T-helper 1 cell treated with Interleukin-12 subunit alpha and Interleukin-12 subunit beta and Interleukin-4 antibody, amounts not matched to agents 30 ng/mL and 1 ng/mL, for 36 hours (primary cell): ENCODE measurements around the gene EID3. TPM values are rescaled to one million over a fixed set of nuclear protein-coding genes. Genes with fewer than 3 reads are reported as not detected.

Experiments used
- intact Hi-C: fragments of 100-400 bp; cut with micrococcal nuclease; formaldehyde crosslinking; loops from one replicate; pipeline ENCODE4 v1.15.1; 2024
- total RNA-seq: library from RNA; stranded (reverse); gene quantifications from 2 replicates; pipeline ENCODE4 v1.2.3, GENCODE V29; 2022

The EID3 gene
- total RNA-seq, 1 donor from 2014 or later, result 8.2 TPM

DNA sequence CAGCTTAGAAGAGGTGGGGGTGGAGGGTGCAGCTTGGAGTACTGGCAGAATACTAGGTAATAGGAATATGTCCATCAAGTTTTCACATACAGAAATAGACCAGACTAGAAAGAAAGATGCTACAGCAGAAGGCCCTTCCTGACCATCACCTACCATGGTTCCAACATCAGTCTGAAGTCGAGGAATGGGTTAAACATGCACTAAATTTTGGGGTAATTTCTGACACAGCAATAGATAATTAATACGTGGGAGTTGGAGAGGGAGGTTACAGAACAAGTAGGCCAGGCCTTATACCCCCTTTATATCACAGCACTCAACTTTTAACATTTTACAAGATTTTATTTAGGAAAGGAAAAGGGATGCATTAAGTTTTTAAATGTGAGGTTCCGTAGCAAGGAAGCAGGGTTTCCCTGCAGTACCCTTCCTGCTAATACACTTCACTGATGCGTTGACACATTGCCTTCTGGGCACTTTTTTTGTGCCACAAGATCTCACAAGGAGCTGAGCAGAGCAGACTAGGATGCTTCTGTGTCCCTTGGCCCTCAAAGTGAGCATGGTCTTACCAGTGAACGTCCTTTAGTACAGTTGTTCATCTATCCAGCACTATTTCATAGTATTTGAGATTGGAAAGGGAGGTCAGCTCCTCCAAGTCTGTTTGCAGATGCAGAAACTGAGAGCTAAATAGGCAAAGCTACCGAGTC is 50.8 kb downstream of the EID3 start:
- intact Hi-C loops, result no loop called here

Other genes starting within 250 kb of the EID3 start
- gene HCFC2, start 239.2 kb upstream of the EID3 start, total RNA-seq, result 17.7 and 18.5 TPM in 2 replicates
- 18.4 and 19.5 TPM in 2 replicates for gene NFYB, start 165.5 kb upstream of the EID3 start, total RNA-seq
- 88.5 and 94.7 TPM in 2 replicates for gene TXNRD1, start 88.0 kb upstream of the EID3 start, total RNA-seq
- 120 and 122 TPM in 2 replicates for gene CHST11, start 153.2 kb downstream of the EID3 start, total RNA-seq